B cell (primary cell): ENCODE data around the gene FXR1. TPM values are rescaled to one million over a fixed set of nuclear protein-coding genes. Genes with fewer than 3 reads are reported as not detected.

Experiments used
- ATAC-seq: fragments of 200-7000 bp; cut with Tn5 transposase; one replicate; pipeline ENCODE4 v1.10.0; 2021; ENCODE audit warnings: low read depth, mild to moderate bottlenecking, moderate number of reproducible peaks, moderate library complexity
- CTCF ChIA-PET: fragments of 350-600 bp; sonication (Branson Sonifier 250); formaldehyde crosslinking; loops from one replicate; lab custom pipeline; 2021; ENCODE audit warnings: antibody characterized with exemption, inconsistent platforms; lab: Charles Lee
- POLR2A ChIA-PET: fragments of 350-600 bp; sonication (Branson Sonifier 250); formaldehyde crosslinking; loops from one replicate; lab custom pipeline; 2021; ENCODE audit warnings: antibody characterized with exemption; lab: Charles Lee
- DNase-seq: peaks from one replicate; pipeline ENCODE4 v3.0.0; 2013
- H2AFZ ChIP-seq: 2 replicates; pipeline ENCODE4 v1.6.1; 2012; ENCODE audit warnings: mild to moderate bottlenecking, low read depth, low read length; ENCODE audit not compliant: insufficient read depth, poor library complexity, severe bottlenecking
- H3K27ac ChIP-seq, 2 donors: 1 replicate in 1 of 2; 2 replicates in 1 of 2; pipeline ENCODE4 v1.5.1; 2012 to 2013; ENCODE audit warnings: low read length in 2 of 2, mild to moderate bottlenecking in 2 of 2, moderate library complexity in 1 of 2
- H3K27me3 ChIP-seq, 4 experiments: fragments of 200-600 bp in 1 of 4; sonication (generic) in 1 of 4; replicated peaks in 1 of 4; 1 replicate in 2 of 4; 2 replicates in 2 of 4; pipeline versions ENCODE4 v1.6.1 to v1.7.0; 2013 to 2016; ENCODE audit warnings: low read length in 3 of 4, mild to moderate bottlenecking in 2 of 4, mixed read lengths in 1 of 4, moderate library complexity in 1 of 4; ENCODE audit not compliant: insufficient read depth in 4 of 4, control insufficient read depth in 3 of 4; ENCODE audit errors: control extremely low read depth in 1 of 4
- H3K36me3 ChIP-seq, 2 experiments: replicated peaks in 1 of 2; 1 replicate in 1 of 2; 2 replicates in 1 of 2; pipeline versions ENCODE4 v1.6.1 to v1.7.1; 2013; ENCODE audit warnings: low read length in 1 of 2; ENCODE audit not compliant: insufficient read depth in 2 of 2, control insufficient read depth in 1 of 2; ENCODE audit errors: control extremely low read depth in 1 of 2, extremely low read depth in 1 of 2
- H3K4me1 ChIP-seq, 2 donors: fragments of 200-600 bp in 1 of 2; sonication (generic) in 1 of 2; 1 replicate in 1 of 2; 2 replicates in 1 of 2; pipeline versions ENCODE4 v1.5.1 to v1.6.1; 2013 to 2017; ENCODE audit warnings: low read length in 2 of 2; ENCODE audit not compliant: control insufficient read depth in 2 of 2, insufficient read depth in 2 of 2
- H3K4me2 ChIP-seq: replicated peaks from 2 replicates; pipeline ENCODE3; 2012; ENCODE audit warnings: mild to moderate bottlenecking, low read depth, low read length; ENCODE audit not compliant: poor library complexity, severe bottlenecking
- H3K4me3 ChIP-seq, 5 experiments: fragments of 200-600 bp in 1 of 5; sonication (generic) in 1 of 5; 1 replicate in 3 of 5; 2 replicates in 2 of 5; pipeline versions ENCODE4 v1.5.1 to v1.7.0; 2011 to 2016; ENCODE audit warnings: low read length in 4 of 5, mild to moderate bottlenecking in 4 of 5, low read depth in 2 of 5, control low read depth in 1 of 5, moderate library complexity in 1 of 5; ENCODE audit not compliant: insufficient read depth in 1 of 5; ENCODE audit errors: control extremely low read depth in 1 of 5, extremely low read depth in 1 of 5
- H3K79me2 ChIP-seq: fragments of 200-600 bp; sonication (generic); one replicate; pipeline ENCODE4 v1.6.0; 2016; ENCODE audit warnings: low read length; ENCODE audit not compliant: control insufficient read depth, insufficient read depth
- H3K9ac ChIP-seq: fragments of 200-600 bp; sonication (generic); 2 replicates; pipeline ENCODE4 v1.6.1; 2017; ENCODE audit warnings: mild to moderate bottlenecking, low read length, moderate library complexity
- H3K9me3 ChIP-seq, 3 donors: one replicate each; pipeline versions ENCODE4 v1.6.1 to v1.7.1; 2013; ENCODE audit warnings: low read length in 2 of 3; ENCODE audit not compliant: control insufficient read depth in 2 of 3, insufficient read depth in 1 of 3; ENCODE audit errors: control extremely low read depth in 1 of 3
- H4K20me1 ChIP-seq: 2 replicates; pipeline ENCODE4 v1.6.0; 2012; ENCODE audit warnings: mild to moderate bottlenecking, low read length; ENCODE audit not compliant: insufficient read depth, control insufficient read depth, poor library complexity, severe bottlenecking
- H3K27ac Mint-ChIP-seq: one replicate; pipeline ENCODE4 v1.8.0; 2021; ENCODE audit warnings: mixed read lengths
- H3K27me3 Mint-ChIP-seq: one replicate; pipeline ENCODE4 v1.8.0; 2021; ENCODE audit warnings: mixed read lengths
- H3K4me1 Mint-ChIP-seq: one replicate; pipeline ENCODE4 v1.8.0; 2021; ENCODE audit warnings: mixed read lengths
- H3K4me3 Mint-ChIP-seq: one replicate; pipeline ENCODE4 v1.8.0; 2021; ENCODE audit warnings: mixed read lengths
- H3K9me3 Mint-ChIP-seq: one replicate; pipeline ENCODE4 v1.8.0; 2022; ENCODE audit warnings: mixed read lengths; ENCODE audit not compliant: insufficient read depth
- EZH2 ChIP-seq: IDR thresholded peaks from 2 replicates; pipeline ENCODE4 v1.6.1; 2012; ENCODE audit warnings: borderline replicate concordance, low read depth, mild to moderate bottlenecking, moderate library complexity, low read length; ENCODE audit not compliant: insufficient read depth, poor library complexity, severe bottlenecking
- intact Hi-C: fragments of 100-400 bp; cut with micrococcal nuclease; formaldehyde crosslinking; loops from one replicate; pipeline ENCODE4 v1.10.0; 2022
- polyA plus RNA-seq: library from polyadenylated mRNA; depleted of rRNA; stranded (reverse); fragments of >200 nt; gene quantifications from 2 replicates; pipeline ENCODE4 v1.2.3, GENCODE V29; 2012
- total RNA-seq, 2 donors: library from RNA; stranded (reverse); fragments of 120-200 nt in 1 of 2; gene quantifications; 1 replicate in 1 of 2; 2 replicates in 1 of 2; pipeline versions ENCODE4 v1.2.3 to v1.2.4, GENCODE V29; 2013 to 2022
- TF ChIP-seq, protein P1 (sequence below): fragments of 200-600 bp; IDR thresholded peaks from one replicate; pipeline ENCODE4 v1.8.0; 2022; ENCODE audit warnings: antibody characterized with exemption, mild to moderate bottlenecking

FXR1 gene
- total and polyA plus RNA-seq, 2 donors (not counting 1 experiment from before 2014, with no cell fraction given) = 43.4 to 144 TPM

DNA sequence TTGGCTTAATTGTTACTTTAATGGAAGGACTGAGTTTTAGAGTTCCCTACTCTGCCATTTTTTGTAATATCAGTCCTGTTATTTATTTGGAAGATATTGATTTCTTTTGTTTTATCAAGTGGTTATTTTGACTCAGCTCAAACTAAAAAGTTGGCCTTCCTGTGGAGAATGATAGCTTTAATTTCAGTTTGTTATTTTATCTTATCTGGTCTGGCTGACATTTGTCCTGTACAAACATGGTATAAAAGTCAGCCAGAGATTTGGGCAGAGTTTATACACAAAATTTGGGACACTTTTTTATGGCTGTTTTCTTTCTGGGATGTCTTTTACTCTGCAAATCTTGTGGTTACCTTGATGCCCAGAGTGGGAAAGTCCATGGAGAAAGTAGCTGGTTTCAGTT is 118.5 kb downstream of the FXR1 start:
- ATAC-seq = no peak
- ChIA-PET POLR2A (no interaction called here), CTCF (no interaction called here)
- no peaks in the 10 kb centered on the region for H4K20me1 ChIP-seq
- intact Hi-C loops = no loop called here
- no peak for DNase-seq
- H3K27me3 ChIP-seq = no peaks in the 10 kb centered on the region
- Mint-ChIP-seq H3K9me3 (peaks cover 3% of the 10 kb centered on the region), H3K27me3 (no peaks in the 10 kb centered on the region), H3K4me1 (no peaks in the 10 kb centered on the region), H3K4me3 (no peak overlapping the region), H3K27ac (no peak overlapping the region)
- H3K9ac ChIP-seq = no peak overlapping the region
- no peaks in the 10 kb centered on the region for H3K79me2 ChIP-seq
- TF ChIP-seq EZH2 = no peak
- TF ChIP-seq, protein P1, sequence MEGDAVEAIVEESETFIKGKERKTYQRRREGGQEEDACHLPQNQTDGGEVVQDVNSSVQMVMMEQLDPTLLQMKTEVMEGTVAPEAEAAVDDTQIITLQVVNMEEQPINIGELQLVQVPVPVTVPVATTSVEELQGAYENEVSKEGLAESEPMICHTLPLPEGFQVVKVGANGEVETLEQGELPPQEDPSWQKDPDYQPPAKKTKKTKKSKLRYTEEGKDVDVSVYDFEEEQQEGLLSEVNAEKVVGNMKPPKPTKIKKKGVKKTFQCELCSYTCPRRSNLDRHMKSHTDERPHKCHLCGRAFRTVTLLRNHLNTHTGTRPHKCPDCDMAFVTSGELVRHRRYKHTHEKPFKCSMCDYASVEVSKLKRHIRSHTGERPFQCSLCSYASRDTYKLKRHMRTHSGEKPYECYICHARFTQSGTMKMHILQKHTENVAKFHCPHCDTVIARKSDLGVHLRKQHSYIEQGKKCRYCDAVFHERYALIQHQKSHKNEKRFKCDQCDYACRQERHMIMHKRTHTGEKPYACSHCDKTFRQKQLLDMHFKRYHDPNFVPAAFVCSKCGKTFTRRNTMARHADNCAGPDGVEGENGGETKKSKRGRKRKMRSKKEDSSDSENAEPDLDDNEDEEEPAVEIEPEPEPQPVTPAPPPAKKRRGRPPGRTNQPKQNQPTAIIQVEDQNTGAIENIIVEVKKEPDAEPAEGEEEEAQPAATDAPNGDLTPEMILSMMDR = no peak
- H3K27ac ChIP-seq = no peak overlapping the region
- no peak overlapping the region for H3K4me3 ChIP-seq
- H3K36me3 ChIP-seq = no peaks in the 10 kb centered on the region
- no peak overlapping the region for H2AFZ ChIP-seq
- no peak overlapping the region for H3K4me2 ChIP-seq
- H3K4me1 ChIP-seq = no peaks in the 10 kb centered on the region
- H3K9me3 ChIP-seq = peaks cover 0 to 3% (median 2%) of the 10 kb centered on the region in 3 donors

Other genes starting within 250 kb of the FXR1 start
- not detected in 2 replicates for gene CCDC39, start 233.2 kb upstream of the FXR1 start, total RNA-seq
- not detected in 2 replicates for gene CCDC39, start 233.2 kb upstream of the FXR1 start, polyA plus RNA-seq
- 48.9 and 50.3 TPM in 2 replicates for gene DNAJC19, start 77.1 kb downstream of the FXR1 start, total RNA-seq
- 26.9 and 27.8 TPM in 2 replicates for gene DNAJC19, start 77.1 kb downstream of the FXR1 start, polyA plus RNA-seq